Measurements from ENCODE around the gene ESPN.
"Not testable (repeated sequence)": the region's sequence is repeated elsewhere in the genome, so short reads cannot be mapped to it uniquely, and the experiment has no call there.

The ESPN gene

DNA sequence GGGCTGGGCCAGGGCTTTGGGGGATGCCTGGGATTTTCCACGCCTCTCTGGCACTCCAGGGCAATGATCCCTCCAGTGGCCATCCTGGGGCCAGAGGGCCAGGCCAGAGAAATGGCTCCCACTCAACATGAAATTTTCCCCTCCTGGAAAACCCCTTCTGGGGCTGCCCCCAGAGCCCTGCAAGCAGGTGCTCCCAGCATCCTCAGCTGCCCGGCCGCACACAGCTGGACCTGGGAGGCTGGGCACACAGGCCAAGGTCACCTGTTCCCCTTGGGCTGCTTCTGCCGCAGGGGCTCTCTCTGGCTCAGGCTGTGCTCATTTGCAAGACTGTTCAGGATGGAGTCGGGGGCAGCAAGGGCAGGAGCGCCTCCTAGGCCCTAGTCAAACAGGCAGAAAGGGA, 3.9 kb downstream of the ESPN start:
- DNase-seq (ENCODE audit: low read depth, low spot score), result not testable (repeated sequence)

DNA sequence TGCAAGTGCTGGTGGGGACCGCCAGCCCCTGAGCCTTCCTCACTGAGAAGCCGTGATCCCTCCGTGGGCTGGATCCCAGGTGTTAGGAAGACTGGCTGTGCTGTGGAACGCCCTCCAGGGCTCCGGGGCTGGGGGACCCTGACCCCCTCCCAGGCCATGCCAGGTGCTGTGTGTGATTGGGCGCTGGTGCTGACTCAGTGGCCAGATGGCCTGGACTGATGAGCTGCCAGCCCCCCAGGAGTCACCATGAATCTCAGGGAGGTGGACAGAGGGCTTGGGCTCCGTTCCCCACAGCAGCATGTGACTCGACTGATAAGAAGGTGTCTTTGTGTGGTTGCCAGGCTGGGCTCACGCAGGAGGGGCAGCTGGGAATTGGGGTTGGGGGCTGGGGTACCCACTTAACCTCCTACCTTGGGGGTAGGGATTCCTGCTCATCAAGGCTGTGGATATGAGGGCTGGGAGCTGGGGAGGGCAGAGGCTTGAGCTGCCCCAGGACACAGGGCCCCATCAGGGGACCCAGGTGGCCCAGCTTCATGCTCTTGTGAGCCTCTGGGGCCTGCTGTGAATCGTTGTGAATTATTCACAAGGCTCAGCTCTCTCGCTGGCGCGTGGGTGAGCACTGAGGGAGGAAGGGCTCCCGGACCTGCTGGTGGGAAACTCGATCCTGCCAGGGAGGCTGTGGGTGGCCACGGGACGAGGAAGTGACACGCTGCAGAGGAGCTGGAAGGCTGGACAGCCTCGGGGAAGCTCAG, 5.3 kb downstream of the ESPN start:
- DNase-seq (ENCODE audit: low read depth, low spot score), result not testable (repeated sequence)

DNA sequence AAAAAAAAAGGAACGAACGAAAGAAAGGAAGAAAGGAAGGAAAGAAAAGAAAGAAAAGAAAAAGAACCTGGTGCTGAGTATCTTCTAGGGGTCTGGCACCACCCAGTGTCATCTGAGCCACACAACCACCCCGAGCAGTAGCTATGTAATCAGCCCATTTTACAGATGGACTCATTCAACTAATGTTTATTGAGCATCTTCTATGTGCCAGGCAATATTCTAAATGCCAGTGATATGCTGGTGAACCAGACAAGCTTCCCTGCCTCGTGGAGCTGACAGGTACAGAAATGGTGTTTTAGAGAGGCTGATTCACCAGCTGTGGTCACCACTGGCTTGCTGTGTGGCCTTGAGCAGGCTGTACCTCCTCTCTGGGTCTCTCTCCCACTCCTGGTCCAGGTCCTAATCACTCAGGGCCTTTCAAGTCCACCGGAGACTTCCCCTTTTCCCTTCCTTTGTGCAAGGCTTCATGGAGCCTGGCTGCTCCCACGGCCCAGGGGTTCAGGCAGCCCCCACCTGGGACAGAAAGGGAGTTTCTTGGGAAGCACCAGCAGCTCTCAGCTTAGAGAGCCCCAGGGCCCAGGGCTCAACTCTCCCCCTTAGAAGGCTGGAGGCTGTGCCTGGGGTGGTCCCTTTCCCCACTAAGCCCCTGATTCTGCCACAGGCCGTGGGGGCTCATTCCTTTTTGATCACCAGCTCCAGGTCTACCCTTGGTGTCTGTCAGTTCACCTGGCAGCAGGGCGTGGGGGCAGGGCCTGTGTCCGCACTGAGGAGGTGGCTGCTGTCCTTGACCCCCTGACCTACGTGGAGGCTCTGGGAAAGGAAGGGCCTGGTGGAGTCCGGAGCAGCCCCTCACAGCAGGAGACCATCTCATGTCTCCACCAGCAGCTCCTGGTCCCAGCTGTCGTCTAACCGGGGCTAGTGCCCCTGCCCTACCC, 7.3 kb downstream of the ESPN start:
- DNase-seq (ENCODE audit: low read depth, low spot score), result not testable (repeated sequence)

DNA sequence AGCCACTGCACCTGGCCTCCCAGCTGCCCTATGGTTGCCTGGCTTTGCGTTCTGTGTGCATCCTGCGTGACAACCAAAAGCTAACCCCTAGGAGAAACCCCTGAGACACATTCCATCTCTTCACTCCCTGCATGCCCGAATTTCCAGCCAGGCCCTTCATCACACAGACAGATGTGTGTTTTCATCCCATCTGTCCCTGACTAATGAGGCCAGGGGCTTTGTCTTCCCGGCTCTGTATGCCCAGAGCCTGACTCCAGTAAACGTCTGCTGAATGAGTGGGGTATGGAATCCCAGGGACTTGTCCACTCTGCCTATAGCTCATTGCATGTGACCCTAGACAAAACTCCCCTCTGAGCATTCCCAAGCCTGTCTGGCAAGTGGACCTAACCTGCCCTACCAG, 9.6 kb downstream of the ESPN start:
- DNase-seq (ENCODE audit: low read depth, low spot score), result no peak

DNA sequence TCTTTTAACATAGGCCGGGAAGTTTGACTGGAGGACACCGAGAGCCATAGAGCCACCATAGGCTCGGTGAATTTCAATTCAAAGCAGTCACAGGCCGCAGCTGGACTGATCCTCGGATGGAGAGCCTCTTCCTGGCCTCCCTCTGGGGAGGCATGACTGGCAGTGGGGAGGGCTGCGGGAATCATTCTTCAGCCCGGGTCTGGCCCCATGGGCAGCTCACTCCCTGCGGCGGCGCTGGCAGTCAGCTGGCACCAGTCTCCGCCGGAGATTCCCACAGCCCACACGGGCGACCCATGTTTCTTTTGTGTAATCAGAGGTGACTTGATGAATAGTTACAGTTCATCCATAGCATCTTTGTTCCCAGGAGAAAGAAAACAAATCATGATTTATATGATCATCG, 10.6 kb downstream of the ESPN start:
- DNase-seq (ENCODE audit: low read depth, low spot score), result no peak

DNA sequence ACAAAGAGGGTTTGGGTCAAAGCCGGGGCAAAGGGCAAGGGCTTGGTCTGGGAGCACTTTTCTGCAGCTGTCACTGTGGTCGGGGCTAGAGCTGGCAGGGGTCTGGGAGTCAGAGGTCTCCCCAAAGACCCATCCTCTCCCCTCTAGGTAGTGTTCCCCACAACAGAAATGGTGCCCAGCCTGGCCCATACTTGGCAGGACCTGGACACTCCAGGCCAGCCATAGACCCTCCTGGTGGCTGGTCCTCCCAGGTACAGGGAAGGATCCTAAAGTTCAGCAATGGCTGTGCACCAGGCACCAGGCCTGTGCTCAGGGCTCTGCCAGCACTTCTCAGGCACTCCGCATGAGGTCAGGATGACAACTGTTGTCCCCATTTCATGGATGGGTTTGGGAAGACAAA, 11.0 kb downstream of the ESPN start:
- DNase-seq (ENCODE audit: low read depth, low spot score), result no peak

DNA sequence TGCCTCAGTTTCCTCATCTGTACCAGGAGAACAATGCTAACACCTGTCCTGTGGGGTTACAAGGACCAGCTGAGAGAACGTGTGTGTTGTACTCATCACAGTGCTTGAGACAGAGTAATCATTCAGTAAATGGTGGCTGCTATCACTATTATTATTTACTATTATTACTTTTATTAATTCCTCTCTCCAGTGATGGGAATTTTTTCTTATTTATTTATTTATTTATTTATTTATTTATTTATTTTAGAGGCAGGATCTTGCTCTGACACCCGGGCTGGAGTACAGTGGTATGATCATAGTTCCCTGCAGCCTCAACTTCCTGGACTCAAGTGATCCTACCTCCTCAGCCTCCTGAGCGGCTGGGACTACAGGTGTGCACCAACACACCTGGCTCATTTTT, 11.7 kb downstream of the ESPN start:
- DNase-seq (ENCODE audit: low read depth, low spot score), result not testable (repeated sequence)

DNA sequence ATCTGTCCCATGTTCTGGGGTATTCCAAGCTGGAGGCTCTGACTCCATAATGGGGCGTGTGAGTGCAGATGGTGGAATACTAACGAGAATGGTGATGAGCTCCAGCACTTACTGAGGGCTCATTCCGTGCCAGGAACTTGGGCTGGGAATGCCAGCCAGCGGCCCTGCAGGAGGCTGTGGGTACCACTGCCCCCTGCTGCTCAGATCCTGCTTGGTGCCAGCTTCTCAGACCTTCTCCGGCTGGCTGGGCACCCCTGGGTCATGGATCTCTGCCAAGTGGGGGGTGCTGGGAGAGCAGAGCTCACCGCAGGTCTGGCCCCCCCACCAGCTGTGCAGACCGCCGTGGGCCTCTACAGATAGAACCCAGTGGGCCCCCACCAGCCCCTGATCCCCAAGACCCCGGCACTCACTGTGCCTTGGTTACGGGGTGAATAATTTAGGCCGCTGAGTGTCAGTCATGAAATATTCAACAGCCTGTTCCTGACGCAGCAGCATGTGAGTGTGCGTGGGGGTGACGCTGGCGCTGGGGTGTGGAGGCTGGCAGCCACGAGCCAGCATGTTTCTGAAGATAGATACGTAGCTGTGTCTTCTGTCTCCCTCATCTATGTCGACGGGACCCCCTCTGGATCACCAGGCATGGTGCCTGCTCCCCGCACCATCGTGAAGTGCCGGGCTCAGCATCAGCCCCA, 12.6 kb downstream of the ESPN start:
- DNase-seq (ENCODE audit: low read depth, low spot score), result not testable (repeated sequence)

DNA sequence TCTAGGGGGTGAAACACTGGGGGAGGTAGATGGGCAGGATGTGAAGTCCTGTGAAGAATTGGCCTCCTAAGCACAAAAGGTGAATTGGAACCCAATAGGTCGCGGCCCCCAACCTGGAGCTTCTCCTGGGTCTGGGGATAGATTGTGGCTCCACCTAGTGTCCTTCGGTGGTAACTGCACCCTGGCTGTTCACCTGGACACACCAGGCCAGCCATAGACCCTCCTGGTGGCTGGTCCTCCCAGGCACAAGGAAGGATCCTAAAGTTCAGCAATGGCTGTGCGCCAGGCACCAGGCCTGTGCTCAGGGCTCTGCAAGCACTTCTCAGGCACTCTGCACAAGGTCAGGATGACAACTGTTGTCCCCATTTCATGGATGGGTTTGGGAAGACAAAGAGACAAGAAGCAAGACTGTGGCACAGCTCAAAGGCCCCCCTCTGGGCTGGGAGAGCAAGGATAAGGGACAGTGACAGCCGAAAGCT, 13.5 kb downstream of the ESPN start:
- DNase-seq (ENCODE audit: low read depth, low spot score), result peak; percentile 57

DNA sequence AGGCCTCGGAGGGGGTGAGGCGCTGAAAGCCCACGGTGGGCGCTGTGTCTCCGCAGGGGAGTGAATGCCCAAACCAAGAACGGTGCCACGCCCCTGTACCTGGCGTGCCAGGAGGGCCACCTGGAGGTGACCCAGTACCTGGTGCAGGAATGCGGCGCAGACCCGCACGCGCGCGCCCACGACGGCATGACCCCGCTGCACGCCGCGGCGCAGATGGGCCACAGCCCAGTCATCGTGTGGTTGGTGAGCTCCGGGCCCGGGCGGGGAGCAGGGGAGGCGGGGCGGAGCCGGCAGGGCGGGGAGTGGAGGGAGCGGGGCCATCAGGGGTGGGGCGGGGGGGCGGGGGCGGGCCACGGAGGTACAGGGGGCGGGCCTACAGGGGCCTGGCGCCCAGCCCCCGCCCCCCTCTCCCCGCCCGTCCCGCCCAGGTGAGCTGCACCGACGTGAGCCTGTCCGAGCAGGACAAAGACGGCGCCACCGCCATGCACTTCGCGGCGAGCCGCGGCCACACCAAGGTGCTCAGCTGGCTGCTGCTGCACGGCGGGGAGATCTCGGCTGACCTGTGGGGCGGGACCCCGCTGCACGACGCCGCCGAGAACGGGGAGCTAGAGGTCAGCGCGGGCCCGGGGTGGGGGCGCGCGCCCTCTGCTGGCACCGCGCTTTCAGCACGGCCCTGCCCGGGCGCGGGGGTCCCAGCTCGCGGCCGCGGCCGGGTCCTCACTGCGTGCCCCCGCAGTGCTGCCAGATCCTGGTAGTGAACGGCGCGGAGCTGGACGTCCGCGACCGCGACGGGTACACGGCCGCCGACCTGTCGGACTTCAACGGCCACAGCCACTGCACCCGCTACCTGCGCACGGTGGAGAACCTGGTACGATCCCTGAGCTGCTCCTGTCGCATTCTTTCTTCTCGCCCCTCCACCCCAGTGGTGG, 15.9 kb downstream of the ESPN start:
- peak; percentile 44 for DNase-seq (ENCODE audit: low read depth, low spot score)

DNA sequence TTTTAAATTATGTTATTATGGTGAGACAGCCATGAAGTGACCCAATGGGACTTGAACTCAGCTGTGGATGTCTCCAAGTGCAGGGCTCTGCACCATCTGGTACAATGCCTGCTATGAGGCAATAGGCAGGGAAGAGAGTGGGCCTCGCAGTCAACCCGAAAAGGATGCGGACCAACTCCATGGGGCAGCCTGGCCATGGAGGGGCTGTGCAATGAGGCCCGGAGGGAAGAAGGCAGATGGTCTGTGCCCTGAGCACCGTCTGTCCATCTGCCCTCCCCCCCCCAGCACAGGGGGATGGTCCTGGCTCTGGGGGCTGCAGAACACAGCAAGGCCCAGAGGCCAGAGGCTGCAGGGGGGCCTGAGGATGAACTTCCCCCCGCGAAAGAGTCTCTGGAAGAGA, 17.0 kb downstream of the ESPN start:
- DNase-seq (ENCODE audit: low read depth, low spot score), result no peak

DNA sequence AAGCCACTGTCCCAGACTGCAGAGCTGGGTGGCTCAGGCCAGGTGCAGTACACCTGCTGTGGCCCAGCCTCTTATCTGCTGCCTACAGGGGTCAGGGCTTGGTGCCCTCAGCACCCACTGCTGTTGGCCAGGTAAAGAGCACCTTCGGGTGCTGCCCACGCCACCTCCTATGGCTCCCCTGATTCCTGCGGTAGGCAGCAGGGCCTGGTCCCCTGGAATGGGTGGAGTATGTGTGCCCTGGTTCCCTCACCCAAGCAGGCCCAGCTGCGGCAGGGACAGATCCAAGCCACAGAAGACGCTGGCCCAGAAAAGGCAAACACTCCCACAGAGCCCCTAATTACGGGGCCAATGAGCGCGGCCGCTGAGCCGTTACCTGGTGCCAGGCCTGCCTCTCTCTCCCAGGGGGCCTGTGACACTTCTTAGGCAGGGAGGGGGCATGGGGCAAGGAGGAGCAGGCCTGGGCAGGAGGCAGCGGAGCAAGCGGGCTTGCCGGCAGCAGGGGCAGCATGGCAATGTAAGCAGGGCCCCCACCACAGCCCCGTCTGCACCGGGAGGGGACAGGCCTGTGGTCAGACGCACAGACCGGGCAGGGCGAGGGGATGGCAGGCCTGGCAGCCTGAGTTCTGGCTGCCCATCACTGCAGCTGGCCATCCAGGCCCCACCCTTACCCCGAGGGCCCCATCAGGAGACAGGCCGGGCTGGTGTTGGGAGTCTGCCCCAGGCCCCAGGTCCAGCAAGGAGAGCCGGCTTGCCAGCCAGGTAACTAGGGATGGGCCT, 19.0 kb downstream of the ESPN start:
- no peak for DNase-seq (ENCODE audit: low read depth, low spot score)

DNA sequence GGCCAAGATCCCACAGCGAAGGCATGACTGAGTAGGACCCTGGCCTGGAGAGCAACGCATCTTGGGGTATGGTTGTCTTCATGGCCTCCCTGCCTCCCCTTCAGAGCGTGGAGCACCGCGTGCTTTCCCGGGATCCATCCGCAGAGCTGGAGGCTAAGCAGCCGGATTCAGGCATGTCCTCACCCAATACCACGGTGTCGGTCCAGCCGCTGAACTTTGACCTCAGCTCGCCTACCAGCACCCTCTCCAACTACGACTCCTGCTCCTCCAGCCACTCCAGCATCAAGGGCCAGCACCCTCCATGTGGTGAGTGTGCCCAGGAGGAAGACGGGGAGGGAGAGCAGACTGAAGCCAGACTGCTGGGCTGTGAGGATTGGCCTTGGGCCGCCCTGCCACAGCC, 19.8 kb downstream of the ESPN start:
- DNase-seq (ENCODE audit: low read depth, low spot score), result no peak

DNA sequence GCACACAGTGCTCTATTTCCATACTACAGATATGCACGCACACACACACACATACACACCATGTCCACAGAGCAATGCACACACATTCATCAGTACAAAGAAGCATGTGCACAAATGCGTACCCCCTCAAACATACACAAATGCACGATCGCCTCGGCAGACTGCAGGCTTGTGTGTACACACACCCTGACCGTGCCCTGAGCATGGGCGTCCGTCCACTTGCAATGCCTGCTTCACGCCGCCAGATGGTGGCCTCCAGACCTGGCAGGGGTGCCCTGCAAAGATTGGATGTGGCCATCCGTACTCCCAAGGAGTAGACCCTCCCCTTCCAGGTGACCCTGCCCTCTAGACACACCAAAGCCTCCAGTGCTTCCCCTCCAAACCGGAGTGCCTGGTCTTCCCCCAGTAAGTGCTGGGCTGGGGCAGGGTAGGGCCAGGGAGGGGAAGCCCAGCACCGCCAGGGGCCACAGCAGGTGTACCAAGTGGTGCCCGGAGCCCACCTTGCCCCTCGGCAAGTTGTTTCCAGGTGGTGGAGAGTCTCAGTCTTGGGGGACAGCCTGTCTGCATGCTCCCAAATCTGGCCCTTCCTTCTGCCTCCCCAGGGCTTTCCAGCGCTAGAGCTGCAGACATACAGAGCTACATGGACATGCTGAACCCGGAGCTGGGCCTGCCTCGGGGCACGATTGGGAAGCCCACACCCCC, 20.6 kb downstream of the ESPN start:
- no peak for DNase-seq (ENCODE audit: low read depth, low spot score)

DNA sequence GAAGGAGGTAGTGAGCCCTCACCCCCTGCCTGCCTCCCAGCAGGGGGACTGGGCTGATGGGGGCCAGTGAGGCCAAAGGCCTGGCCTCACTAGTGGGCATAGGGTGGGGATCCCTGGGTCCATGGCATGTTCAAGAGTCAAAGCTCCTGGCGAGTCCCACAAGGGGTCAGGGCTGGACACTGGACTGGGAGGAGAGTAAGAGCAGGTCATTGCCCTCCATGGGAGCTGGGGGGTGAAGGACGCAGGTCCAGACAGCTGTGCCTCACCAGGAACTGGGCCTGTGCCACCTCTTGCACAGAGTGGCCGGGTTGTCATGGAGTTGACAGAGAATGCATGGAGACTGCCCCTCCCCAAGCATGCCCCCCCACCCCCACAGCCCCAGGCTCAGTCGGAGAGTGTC, 21.4 kb downstream of the ESPN start:
- DNase-seq (ENCODE audit: low read depth, low spot score), result not testable (repeated sequence)

DNA sequence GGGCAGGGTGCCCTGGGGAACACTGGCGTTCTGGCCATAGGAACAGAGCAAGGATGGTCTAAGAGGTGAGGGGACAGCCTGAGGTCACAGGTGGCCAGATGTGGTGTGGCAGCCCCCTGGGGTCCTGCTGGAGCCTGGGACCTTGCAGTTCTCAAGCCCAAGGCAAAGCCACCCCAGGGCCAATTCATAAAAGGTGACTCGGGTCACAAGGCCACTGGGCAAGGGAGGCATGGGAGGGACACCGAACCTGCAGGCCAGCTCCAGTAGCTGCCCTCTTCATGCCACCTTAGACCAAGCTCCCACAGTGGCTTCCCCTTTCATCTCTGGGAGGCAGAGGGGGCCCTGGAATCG, 22.1 kb downstream of the ESPN start:
- DNase-seq (ENCODE audit: low read depth, low spot score), result no peak

DNA sequence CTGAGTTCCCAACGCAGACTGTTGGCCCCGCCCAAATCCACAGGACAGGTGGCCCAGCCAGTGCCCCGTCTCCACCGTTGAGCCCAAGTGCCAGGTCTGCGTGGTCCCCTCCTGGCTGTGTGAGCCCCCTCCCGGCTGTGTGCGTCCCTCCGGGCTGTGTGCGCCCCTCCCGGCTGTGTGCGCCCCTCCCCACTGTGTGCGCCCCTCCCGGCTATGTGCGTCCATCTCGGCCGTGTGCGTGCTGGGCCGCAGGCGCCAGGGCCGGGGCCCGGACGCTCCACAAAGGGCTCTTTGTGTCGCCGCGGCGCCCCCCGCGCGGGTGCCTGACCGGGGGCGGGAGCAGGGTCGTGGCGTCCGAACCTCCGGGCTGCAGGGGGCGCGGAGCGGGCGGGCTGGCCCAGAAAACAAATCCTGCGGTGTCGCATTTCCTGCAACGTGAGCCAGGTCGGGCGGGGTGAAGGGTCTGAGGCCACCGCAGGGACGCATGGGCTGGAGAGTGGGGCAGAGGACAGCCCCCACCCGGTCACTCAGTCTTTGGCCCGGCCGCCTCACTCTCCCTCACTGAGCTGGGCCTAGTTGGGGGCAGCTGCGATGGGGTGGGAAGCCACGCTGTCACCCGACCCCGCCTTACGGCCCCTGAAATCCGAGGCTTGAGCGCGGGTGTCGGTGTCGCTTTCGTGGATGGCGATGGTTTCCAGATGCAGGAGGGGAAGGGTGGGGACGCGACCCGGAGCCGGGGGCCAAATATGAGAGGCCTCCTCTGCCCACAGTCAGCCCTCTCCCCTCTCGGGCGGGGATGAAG, 22.6 kb downstream of the ESPN start:
- DNase-seq (ENCODE audit: low read depth, low spot score), result no peak

DNA sequence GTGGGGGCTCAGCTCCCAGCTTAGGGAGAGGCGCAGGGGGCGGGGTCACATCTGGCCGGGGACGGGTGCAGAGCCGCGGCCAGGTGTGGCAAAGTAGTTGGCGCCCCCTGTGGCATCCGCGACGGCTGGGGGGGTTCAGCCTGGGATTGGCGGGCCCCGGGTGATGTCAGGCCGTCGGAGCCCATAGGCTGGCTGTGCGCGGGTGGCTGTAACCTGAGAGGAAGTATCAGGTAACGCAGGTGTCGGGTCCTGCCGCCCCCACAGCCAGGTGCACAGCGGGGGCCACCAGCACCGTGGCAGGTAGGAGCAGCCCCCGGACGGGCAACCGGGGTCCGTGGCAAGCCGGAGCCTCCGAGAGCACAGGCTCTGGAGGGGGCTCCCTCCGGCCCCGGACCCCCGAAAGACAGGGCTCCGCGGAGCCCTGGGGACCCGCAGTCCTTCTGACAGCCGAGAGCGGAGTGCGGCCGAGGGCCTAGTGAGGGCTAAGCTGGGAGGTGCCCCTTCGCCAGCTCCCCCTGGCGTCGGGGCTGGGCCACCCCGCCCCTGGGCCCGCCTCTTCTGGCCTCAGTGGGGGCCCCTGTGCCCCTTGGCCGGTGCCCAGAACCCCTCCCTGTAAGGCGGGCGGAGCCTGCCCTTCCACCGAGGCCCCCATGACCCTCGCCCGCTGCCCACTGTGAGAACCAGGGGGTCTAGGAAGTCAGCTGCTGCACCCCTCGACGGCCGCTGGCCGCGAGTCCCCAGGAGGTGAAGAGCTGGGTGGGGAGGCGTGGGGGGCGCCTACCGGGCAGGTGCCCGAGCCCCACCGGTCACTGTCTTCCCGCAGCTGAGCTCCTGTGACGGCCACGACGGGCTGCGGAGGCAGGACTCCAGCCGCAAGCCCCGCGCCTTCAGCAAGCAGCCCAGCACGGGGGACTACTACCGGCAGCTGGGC, 23.5 kb downstream of the ESPN start:
- DNase-seq (ENCODE audit: low read depth, low spot score), result no peak
